Naive thymus-derived CD4-positive, alpha-beta T cell (primary cell): ENCODE results near the gene CHCHD2. TPM values are rescaled to one million over a fixed set of nuclear protein-coding genes. Genes with fewer than 3 reads are reported as not detected.
"Not testable (repeated sequence)": the region's sequence is repeated elsewhere in the genome, so short reads cannot be mapped to it uniquely, and the experiment has no call there.

Experiments
- ATAC-seq: fragments of 150-1000 bp; cut with Tn5 transposase; 2 replicates; pipeline ENCODE4 v1.10.0; 2021; ENCODE audit warnings: mild to moderate bottlenecking, moderate library complexity
- CTCF ChIA-PET: fragments of 350-600 bp; sonication (Branson Sonifier 250); formaldehyde crosslinking; loops from one replicate; lab custom pipeline; 2021; ENCODE audit warnings: antibody characterized with exemption; lab: Charles Lee
- POLR2A ChIA-PET: fragments of 350-600 bp; sonication (Branson Sonifier 250); formaldehyde crosslinking; loops from one replicate; lab custom pipeline; 2021; ENCODE audit warnings: antibody characterized with exemption, inconsistent platforms; lab: Charles Lee
- DNase-seq, 9 donors: peaks; one replicate each; pipeline versions ENCODE4 v3.0.0 to v3.0.0-alpha.2; 2020 to 2022; ENCODE audit warnings: mixed read lengths in 1 of 9
- H3K27ac ChIP-seq: one replicate; pipeline ENCODE4 v1.7.0; 2013; ENCODE audit warnings: mild to moderate bottlenecking, low read depth, low read length, moderate library complexity
- H3K27me3 ChIP-seq, 2 donors: one replicate each; pipeline ENCODE4 v1.7.0; 2013; ENCODE audit warnings: low read length in 2 of 2, mild to moderate bottlenecking in 2 of 2, moderate library complexity in 2 of 2; ENCODE audit not compliant: control insufficient read depth in 2 of 2, insufficient read depth in 2 of 2
- H3K36me3 ChIP-seq, 3 experiments: 1 replicate in 2 of 3; 2 replicates in 1 of 3; pipeline ENCODE4 v1.7.0; 2013; ENCODE audit warnings: low read length in 3 of 3, mild to moderate bottlenecking in 3 of 3, moderate library complexity in 1 of 3; ENCODE audit not compliant: insufficient read depth in 3 of 3, control insufficient read depth in 2 of 3
- H3K4me1 ChIP-seq, 2 donors: one replicate each; pipeline ENCODE4 v1.7.0; 2013; ENCODE audit warnings: low read length in 2 of 2, mild to moderate bottlenecking in 2 of 2, moderate library complexity in 1 of 2; ENCODE audit not compliant: control insufficient read depth in 2 of 2, insufficient read depth in 2 of 2
- H3K4me3 ChIP-seq: 2 replicates; pipeline ENCODE4 v1.7.0; 2013; ENCODE audit warnings: mild to moderate bottlenecking, low read length
- H3K9me3 ChIP-seq, 3 experiments: 1 replicate in 2 of 3; 2 replicates in 1 of 3; pipeline ENCODE4 v1.7.0; 2013; ENCODE audit warnings: low read length in 3 of 3; ENCODE audit not compliant: control insufficient read depth in 2 of 3
- H3K27ac Mint-ChIP-seq, 9 donors: one replicate each; pipeline ENCODE4 v1.8.0; 2020 to 2022; ENCODE audit warnings: mixed read lengths in 9 of 9, mild to moderate bottlenecking in 8 of 9, moderate library complexity in 5 of 9, inconsistent platforms in 2 of 9
- H3K27me3 Mint-ChIP-seq, 5 donors: one replicate each; pipeline ENCODE4 v1.8.0; 2021 to 2022; ENCODE audit warnings: mixed read lengths in 5 of 5, mild to moderate bottlenecking in 1 of 5
- H3K36me3 Mint-ChIP-seq, 5 donors: one replicate each; pipeline ENCODE4 v1.8.0; 2020 to 2022; ENCODE audit warnings: mixed read lengths in 5 of 5, mild to moderate bottlenecking in 3 of 5, inconsistent platforms in 1 of 5
- H3K4me1 Mint-ChIP-seq, 7 donors: one replicate each; pipeline ENCODE4 v1.8.0; 2020 to 2022; ENCODE audit warnings: mixed read lengths in 7 of 7, mild to moderate bottlenecking in 3 of 7, inconsistent platforms in 1 of 7
- H3K4me3 Mint-ChIP-seq, 10 donors: one replicate each; pipeline ENCODE4 v1.8.0; 2020 to 2022; ENCODE audit warnings: mild to moderate bottlenecking in 10 of 10, mixed read lengths in 10 of 10, moderate library complexity in 6 of 10, inconsistent platforms in 2 of 10
- H3K9me3 Mint-ChIP-seq, 11 donors: one replicate each; pipeline ENCODE4 v1.8.0; 2020 to 2022; ENCODE audit warnings: mixed read lengths in 11 of 11, mild to moderate bottlenecking in 4 of 11, inconsistent platforms in 1 of 11, moderate library complexity in 1 of 11
- intact Hi-C, 2 donors: fragments of 100-400 bp; cut with micrococcal nuclease; formaldehyde crosslinking; loops; one replicate each; pipeline ENCODE4 v1.15.1; 2023
- polyA plus RNA-seq, 2 donors: library from polyadenylated mRNA; unstranded; fragments of 300-500 nt; fragmentation: Illumina TruSeq; gene quantifications; one replicate each; pipeline ENCODE4 v1.2.3, GENCODE V29; 2021
- total RNA-seq, 6 experiments: library from RNA in 5 of 6; stranded (reverse) in 5 of 6; gene quantifications; 1 replicate in 5 of 6; 2 replicates in 1 of 6; pipeline ENCODE4 v1.2.3 and lab custom pipeline; 2021 to 2026

CHCHD2 gene
- total and polyA plus RNA-seq, 7 experiments from 2014 or later: 133 to 468 (median 203) TPM

DNA sequence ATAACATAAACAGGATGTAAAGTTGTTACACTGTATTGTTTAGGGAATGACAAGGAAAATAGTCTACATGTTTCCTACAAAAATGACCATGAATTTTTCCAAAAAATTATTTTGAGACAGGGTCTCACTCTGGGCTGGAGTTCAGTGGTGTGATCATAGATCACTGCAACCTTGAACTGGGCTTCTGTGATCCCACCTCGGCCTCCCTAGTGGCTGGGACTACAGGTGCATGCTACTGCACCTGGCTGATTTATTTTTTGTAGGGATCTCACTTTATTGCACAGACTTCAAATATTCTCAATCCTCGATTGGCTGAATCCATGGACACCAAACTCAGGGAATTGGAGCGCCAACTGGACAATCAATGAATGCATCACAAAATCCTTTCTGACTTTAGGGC, 6.6 kb downstream of the CHCHD2 start:
- intact Hi-C loops: no loop called here
- ChIA-PET CTCF (no interaction called here), POLR2A (interaction anchor here (0.7 to 0.8 kb wide), 2 partner anchors 48 to 512 kb away, joined by 3 read pairs; partner anchors contain the start of genes CCT6A and PSPH)
- no peak for ATAC-seq
- H3K27ac ChIP-seq: no peak overlapping the region
- Mint-ChIP-seq H3K4me3 (no peak overlapping the region), H3K36me3 (peaks cover 4 to 23% (median 21%) of the 10 kb centered on the region in 5 donors), H3K27me3 (no peaks in the 10 kb centered on the region), H3K9me3 (no peaks in the 10 kb centered on the region), H3K27ac (peak overlapping the region in 1 of 9 donors; percentile 64), H3K4me1 (peaks cover 2 to 12% (median 6%) of the 10 kb centered on the region in 7 donors)
- H3K36me3 ChIP-seq: peaks cover 16 to 53% (median 29%) of the 10 kb centered on the region in 3 experiments
- peaks cover under 1 to 6% of the 10 kb centered on the region in 2 donors for H3K4me1 ChIP-seq
- DNase-seq: no peak
- no peaks in the 10 kb centered on the region for H3K9me3 ChIP-seq
- no peak overlapping the region for H3K4me3 ChIP-seq
- no peaks in the 10 kb centered on the region for H3K27me3 ChIP-seq

DNA sequence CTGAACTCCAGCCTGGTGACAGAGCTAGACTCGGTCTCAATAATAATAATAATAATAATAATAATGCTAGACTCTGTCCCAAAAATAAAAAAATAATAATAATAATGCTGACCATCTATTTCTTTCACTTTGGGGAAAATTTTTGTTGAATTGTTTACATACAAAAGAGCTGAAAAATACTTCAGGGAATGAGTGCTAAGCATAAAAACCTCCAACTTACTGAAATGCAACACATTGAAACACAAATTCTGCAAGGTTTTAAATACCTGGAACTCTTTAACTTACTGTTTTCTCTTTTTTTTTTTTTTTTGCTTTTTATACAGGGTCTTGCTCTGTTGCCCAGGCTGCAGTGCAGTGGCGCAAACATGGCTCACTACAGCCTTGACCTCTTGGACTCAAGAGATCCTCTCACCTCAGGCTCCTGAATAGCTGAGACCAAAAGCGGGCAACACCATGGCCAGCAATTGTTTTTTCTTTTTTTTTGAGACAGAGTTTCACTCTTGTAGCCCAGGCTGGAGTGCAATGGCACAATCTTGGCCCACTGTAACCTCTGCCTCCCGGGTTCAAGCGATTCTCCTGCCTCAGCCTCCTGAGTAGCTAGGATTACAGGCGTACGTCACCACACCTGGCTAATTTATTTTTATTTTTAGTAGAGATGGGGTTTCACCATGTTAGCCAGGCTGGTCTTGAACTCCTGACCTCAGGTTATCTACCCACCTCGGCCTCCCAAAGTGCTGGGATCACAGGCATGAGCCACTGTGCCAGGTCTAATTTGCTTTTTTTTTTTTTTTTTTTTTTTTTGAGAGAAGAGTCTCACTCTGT, 7.9 kb downstream of the CHCHD2 start:
- DNase-seq, H3K9me3 ChIP-seq, H3K4me1 ChIP-seq, ATAC-seq, H3K27ac ChIP-seq, intact Hi-C loops, H3K27me3 Mint-ChIP-seq, H3K9me3 Mint-ChIP-seq, H3K27ac Mint-ChIP-seq, H3K27me3 ChIP-seq, CTCF ChIA-PET, H3K4me3 Mint-ChIP-seq, H3K4me3 ChIP-seq, H3K4me1 Mint-ChIP-seq: not testable (repeated sequence)
- peaks cover 4 to 18% (median 16%) of the 10 kb centered on the region in 5 donors for H3K36me3 Mint-ChIP-seq
- peaks cover 16 to 44% (median 23%) of the 10 kb centered on the region in 3 experiments for H3K36me3 ChIP-seq
- POLR2A ChIA-PET: interaction anchor here (0.8 to 1.0 kb wide), 2 partner anchors 8 to 42 kb away, joined by 3 read pairs; partner anchors contain the start of gene CHCHD2

DNA sequence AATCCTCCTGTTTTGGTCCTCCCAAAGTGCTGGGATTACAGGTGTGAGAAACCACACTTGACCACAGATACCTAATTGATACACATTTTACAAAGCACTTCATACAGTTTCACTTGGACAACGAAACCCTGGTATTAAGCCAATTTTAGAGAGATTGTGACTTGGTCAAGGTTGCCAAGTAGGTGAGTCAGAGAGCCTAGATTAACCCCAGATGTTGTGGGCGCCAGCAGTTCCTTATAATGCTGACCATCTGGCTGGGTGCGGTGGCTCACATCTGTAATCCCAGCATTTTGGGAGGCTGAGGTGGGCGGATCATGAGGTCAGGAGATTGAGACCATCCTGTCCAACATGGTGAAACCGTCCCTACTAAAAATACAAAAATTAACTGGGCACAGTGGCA, 8.6 kb downstream of the CHCHD2 start:
- intact Hi-C loops: no loop called here
- H3K27me3 ChIP-seq: no peaks in the 10 kb centered on the region
- no peak overlapping the region for H3K4me3 Mint-ChIP-seq
- no peaks in the 10 kb centered on the region for H3K9me3 ChIP-seq
- H3K4me1 Mint-ChIP-seq: peaks cover 0 to 6% (median under 1%) of the 10 kb centered on the region in 7 donors
- DNase-seq: no peak
- ChIA-PET CTCF (no interaction called here), POLR2A (interaction anchor here (0.8 kb wide), 1 partner anchor 9 kb away, joined by 3 read pairs; the partner anchor contains the start of gene CHCHD2)
- H3K36me3 Mint-ChIP-seq: peaks cover 4 to 17% (median 14%) of the 10 kb centered on the region in 5 donors
- H3K27ac Mint-ChIP-seq: peak overlapping the region in 1 of 9 donors; percentile 14
- no peak for ATAC-seq
- no peaks in the 10 kb centered on the region for H3K27me3 Mint-ChIP-seq
- H3K4me3 ChIP-seq: no peak overlapping the region
- no peaks in the 10 kb centered on the region for H3K9me3 Mint-ChIP-seq
- no peak overlapping the region for H3K27ac ChIP-seq
- no peaks in the 10 kb centered on the region for H3K4me1 ChIP-seq
- H3K36me3 ChIP-seq: peaks cover 12 to 38% (median 21%) of the 10 kb centered on the region in 3 experiments

DNA sequence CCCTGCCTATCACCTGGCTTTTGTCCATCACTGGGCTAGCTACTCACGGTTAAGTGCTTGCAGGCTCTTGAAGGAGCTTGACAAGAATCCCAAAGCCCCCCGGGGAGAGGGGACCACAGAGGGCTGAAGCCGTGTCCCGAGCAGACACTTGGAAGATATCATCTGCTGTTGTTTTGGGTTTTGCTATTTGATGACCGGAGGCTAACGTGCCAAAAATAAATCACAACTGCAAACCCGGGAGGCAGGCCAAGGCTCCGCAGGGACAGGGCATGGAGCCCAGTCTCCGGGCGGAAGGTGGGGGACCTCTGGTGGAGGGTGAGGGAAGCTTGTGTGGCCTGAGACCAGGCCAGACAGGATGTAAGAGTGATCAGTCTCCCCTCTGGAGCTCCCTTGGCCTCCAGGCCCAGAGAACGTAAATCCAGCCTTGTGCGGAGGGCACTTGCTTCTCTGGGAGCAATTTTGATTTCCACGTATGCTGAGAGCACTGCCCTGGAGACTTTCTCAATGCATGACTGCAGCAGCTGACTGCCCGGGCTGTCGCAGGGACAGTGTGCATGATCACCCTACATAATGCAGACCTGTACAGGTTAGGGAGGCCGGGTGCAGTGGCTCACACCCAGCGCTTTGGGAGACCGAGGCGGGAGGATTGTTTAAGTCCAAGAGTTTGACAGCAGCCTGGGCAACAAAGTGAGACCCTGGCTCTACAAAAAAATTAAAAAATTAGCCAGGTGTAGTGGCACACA, 13.3 kb downstream of the CHCHD2 start, which contains the start of gene PHKG1:
PHKG1 (minus strand) TSS at position 164 of the 743 bp plus-strand sequence. CDS start 4,011 bp downstream, outside the sequence.
- Mint-ChIP-seq H3K36me3 (peaks cover 0 to 5% (median 0%) of the 10 kb centered on the region in 5 donors), H3K4me3 (no peak within 1 kb of the TSS), H3K27me3 (no peaks in the 10 kb centered on the region), H3K9me3 (peaks cover 0 to 2% (median 0%) of the 10 kb centered on the region in 11 donors), H3K27ac (peak within 1 kb of the TSS in 2 of 9 donors; percentile 8 to 24), H3K4me1 (peaks cover 0 to 3% (median 0%) of the 10 kb centered on the region in 7 donors)
- Histone ChIP-seq H3K27ac (no peak within 1 kb of the TSS), H3K27me3 (no peaks in the 10 kb centered on the region), H3K4me1 (no peaks in the 10 kb centered on the region), H3K9me3 (no peaks in the 10 kb centered on the region), H3K36me3 (no peaks in the 10 kb centered on the region), H3K4me3 (no peak within 1 kb of the TSS)
- POLR2A ChIA-PET: interaction anchor here (0.6 to 0.9 kb wide), 4 partner anchors 13 to 304 kb away, joined by 3 read pairs; partner anchors contain the start of gene CHCHD2
- CTCF ChIA-PET: no interaction called here
- intact Hi-C loops: no loop called here
- ATAC-seq (peak; percentile 32), DNase-seq (no peak)

DNA sequence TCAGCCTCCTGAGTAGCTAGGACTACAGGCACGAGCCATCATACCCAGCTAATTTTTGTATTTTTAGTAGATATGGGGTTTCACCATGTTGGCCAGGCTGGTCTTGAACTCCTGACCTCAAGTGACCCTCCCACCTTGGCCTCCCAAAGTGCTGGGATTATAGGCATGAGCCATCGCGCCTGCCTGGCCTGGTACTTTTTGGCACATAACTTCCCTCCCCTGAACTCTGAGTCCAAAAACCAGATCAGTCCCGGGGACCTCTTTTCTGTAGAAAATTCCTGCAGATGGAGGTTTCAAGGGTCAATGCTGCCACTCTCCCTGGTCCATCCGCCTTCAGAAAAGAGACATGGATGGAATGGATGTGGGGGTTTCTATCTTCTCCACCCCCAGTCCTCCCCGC, 13.9 kb downstream of the CHCHD2 start:
- DNase-seq, H3K36me3 ChIP-seq, intact Hi-C loops, H3K27me3 ChIP-seq, H3K36me3 Mint-ChIP-seq, CTCF ChIA-PET, H3K4me1 Mint-ChIP-seq, H3K4me1 ChIP-seq, H3K4me3 Mint-ChIP-seq, H3K27ac ChIP-seq, H3K9me3 ChIP-seq, ATAC-seq, H3K9me3 Mint-ChIP-seq, H3K4me3 ChIP-seq, H3K27me3 Mint-ChIP-seq: not testable (repeated sequence)
- H3K27ac Mint-ChIP-seq: peak overlapping the region in 1 of 9 donors; percentile 8
- POLR2A ChIA-PET: interaction anchor here (0.6 to 0.9 kb wide), 3 partner anchors 14 to 105 kb away, joined by 3 read pairs; partner anchors contain the start of gene CHCHD2

DNA sequence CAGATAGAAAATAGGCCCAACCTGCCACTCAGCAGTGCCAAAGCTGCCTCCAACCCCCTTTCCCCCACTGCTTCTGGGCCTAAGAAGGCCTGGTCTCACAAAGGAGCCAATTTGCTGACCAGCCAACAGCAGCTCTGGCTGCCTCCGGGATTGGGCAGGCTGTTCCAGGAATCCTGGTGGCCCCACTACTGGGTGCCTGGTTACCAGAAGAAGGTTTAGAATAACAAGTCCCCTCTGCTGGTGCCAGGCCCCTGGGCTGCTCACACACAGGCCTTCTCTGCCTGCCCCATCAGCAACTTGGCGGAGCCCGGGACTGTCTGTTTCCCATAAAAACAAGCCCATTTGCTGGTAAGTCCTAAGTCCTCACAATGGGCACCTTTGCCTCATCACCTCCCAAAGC, 14.7 kb downstream of the CHCHD2 start:
- Mint-ChIP-seq H3K4me3 (no peak overlapping the region), H3K27ac (peak overlapping the region in 1 of 9 donors; percentile 24), H3K36me3 (peaks cover 0 to 5% (median 0%) of the 10 kb centered on the region in 5 donors), H3K4me1 (peaks cover 0 to 3% (median 0%) of the 10 kb centered on the region in 7 donors), H3K27me3 (no peaks in the 10 kb centered on the region), H3K9me3 (peaks cover 0 to 2% (median 0%) of the 10 kb centered on the region in 11 donors)
- Histone ChIP-seq H3K27ac (no peak overlapping the region), H3K27me3 (no peaks in the 10 kb centered on the region), H3K9me3 (no peaks in the 10 kb centered on the region), H3K4me3 (no peak overlapping the region), H3K4me1 (no peaks in the 10 kb centered on the region), H3K36me3 (peaks cover 0 to 8% (median 0%) of the 10 kb centered on the region in 3 experiments)
- DNase-seq (no peak), ATAC-seq (no peak)
- POLR2A ChIA-PET: interaction anchor here (0.6 kb wide), 1 partner anchor 58 kb away, joined by 3 read pairs; no protein-coding TSS in a partner anchor
- CTCF ChIA-PET: no interaction called here
- intact Hi-C loops: no loop called here
